Dendritic cell treated with granulocyte-macrophage colony-stimulating factor and Interleukin-4, amounts not matched to agents 40 ng/mL and 50 ng/mL, for 4 days (primary cell): Measurements from ENCODE around the gene FAM120A.

ENCODE experiments used
- H3K27ac Mint-ChIP-seq: one replicate; pipeline ENCODE4 v1.8.0; 2022; ENCODE audit warnings: mild to moderate bottlenecking, mixed read lengths
- H3K27me3 Mint-ChIP-seq: one replicate; pipeline ENCODE4 v1.8.0; 2022; ENCODE audit warnings: mild to moderate bottlenecking, mixed read lengths
- H3K36me3 Mint-ChIP-seq: one replicate; pipeline ENCODE4 v1.8.0; 2022; ENCODE audit warnings: low read depth, mixed read lengths
- H3K4me1 Mint-ChIP-seq: one replicate; pipeline ENCODE4 v1.8.0; 2022; ENCODE audit warnings: low read depth, mixed read lengths
- H3K4me3 Mint-ChIP-seq: one replicate; pipeline ENCODE4 v1.8.0; 2022; ENCODE audit warnings: mild to moderate bottlenecking, moderate library complexity, mixed read lengths
- H3K9me3 Mint-ChIP-seq: one replicate; pipeline ENCODE4 v1.8.0; 2022; ENCODE audit warnings: mixed read lengths
- intact Hi-C: fragments of 100-400 bp; cut with micrococcal nuclease; formaldehyde crosslinking; loops from one replicate; pipeline ENCODE4 v1.15.0; 2022

FAM120A gene

DNA sequence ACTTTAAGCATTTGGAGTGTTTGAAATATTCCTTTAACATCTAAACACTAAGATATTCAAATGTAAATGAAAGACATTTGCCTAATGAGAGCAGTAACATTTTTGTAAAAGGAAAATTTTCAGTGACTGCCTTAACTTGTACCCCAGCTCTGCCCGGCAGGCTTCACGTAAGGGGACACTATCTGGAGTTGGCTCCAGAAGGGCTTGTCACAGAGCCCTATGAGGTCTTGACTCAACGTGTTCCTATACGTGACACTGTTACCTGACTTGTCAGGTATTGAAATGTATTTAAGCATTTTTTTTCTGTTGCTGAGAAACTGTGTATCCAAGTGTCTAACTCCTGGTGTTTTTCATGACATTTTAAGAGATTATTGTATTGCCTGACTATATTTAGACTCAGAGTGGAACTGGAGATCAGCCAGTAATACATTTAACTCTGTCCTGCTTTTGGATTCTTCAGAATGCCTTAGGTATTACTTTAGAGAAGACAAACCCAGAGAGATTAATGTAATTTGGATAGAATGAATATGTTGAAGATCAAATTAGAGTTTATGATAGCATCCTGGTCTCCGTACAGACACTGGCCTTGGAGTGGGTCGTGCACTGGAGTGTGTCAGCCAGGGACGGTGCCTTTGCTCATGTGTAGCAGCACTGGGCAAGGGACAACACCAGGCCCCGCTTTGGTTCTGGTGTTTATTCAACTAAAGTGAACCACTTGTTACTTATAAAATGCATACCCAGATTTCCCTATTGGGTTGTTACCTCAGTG lies 90.3 kb downstream of the FAM120A start:
- peaks cover 92% of the 10 kb centered on the region for H3K36me3 Mint-ChIP-seq
- H3K9me3 Mint-ChIP-seq = no peaks in the 10 kb centered on the region
- no peak overlapping the region for H3K4me3 Mint-ChIP-seq
- H3K27me3 Mint-ChIP-seq = no peaks in the 10 kb centered on the region
- intact Hi-C loops = no loop called here
- no peak overlapping the region for H3K27ac Mint-ChIP-seq
- H3K4me1 Mint-ChIP-seq = no peaks in the 10 kb centered on the region

DNA sequence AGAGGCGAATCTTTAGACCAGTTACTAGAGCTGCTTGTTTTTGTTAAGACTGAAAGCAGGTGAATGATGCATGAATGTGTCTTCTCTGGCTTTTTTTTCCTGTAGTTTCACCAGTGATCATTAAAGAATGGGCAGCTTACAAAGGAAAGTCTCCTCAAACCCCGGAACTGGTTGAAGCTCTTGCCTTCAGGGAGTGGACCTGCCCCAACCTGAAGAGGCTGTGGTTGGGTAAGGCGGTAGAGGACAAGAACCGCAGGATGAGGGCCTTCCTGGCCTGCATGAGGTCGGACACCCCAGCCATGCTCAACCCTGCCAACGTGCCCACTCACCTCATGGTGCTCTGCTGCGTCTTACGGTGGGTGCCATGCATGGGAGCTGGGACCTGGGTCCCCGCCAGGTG lies 91.6 kb downstream of the FAM120A start:
- Mint-ChIP-seq H3K27ac (no peak overlapping the region), H3K4me1 (no peaks in the 10 kb centered on the region), H3K4me3 (no peak overlapping the region), H3K27me3 (no peaks in the 10 kb centered on the region), H3K36me3 (peaks cover 98% of the 10 kb centered on the region), H3K9me3 (no peaks in the 10 kb centered on the region)
- intact Hi-C loops = no loop called here

DNA sequence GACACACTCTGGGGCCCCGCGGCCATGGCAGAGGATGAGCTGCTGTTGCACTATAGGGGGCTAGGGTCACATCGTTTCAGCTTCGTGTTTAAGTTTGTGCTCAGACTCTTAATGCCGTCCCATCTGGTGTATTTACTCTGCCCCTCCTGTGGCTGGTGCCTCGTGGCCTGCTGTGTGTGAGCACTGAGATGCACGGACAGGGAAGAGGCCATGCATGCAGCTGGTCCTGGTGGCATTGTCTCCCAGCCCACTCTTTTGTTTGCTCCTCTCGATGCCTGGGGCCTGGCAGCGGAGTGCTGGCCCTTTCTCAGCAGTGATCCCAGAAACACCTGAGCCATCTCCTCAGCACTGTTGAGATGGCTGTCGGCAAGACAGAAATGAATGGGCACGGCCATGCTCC lies 94.9 kb downstream of the FAM120A start:
- Mint-ChIP-seq H3K9me3 (no peaks in the 10 kb centered on the region), H3K4me1 (no peaks in the 10 kb centered on the region), H3K27me3 (no peaks in the 10 kb centered on the region), H3K4me3 (no peak overlapping the region), H3K36me3 (peaks cover 98% of the 10 kb centered on the region), H3K27ac (no peak overlapping the region)
- intact Hi-C loops = no loop called here

DNA sequence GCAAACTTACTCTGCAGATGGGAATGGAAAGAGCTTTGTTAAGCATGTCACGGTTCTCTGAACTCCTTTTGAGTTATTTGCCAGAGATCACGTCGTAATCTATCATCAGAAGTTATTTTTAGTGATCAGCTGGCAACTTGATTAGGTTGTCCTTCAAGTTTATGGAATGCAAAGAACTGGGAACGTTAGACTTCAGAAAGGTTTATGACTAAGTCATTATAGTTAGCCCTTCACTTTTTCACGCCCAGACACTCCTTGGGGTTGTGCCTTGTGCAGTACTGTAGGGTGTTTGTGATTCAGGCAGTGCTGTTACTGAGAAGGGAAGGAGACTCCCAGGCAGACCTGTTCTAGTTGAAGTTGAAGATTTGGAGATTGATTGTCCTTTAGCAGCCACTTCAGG lies 98.1 kb downstream of the FAM120A start:
- Mint-ChIP-seq H3K4me3 (no peak overlapping the region), H3K27ac (no peak overlapping the region), H3K27me3 (no peaks in the 10 kb centered on the region), H3K36me3 (peaks cover 95% of the 10 kb centered on the region), H3K4me1 (no peaks in the 10 kb centered on the region), H3K9me3 (no peaks in the 10 kb centered on the region)
- intact Hi-C loops = no loop called here

DNA sequence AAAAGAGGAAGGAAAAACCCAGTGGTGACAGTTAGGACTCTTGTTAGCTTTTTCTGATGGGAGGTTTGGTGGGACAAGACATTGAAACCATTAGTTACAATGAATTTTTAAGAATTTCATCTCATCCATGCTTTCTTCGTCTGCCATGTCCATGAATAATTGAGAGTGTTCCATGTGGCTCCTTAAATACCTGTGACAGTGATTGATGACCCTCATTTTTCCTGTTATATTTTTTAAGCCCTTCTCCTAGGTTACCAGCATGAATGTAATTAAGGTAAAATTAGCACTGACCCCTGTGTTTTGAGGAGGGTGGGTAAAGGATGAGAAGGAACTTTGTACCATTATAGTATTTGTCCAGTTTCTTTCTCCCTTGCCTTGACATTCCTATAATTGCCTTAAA lies 101.4 kb downstream of the FAM120A start:
- peaks cover 91% of the 10 kb centered on the region for H3K36me3 Mint-ChIP-seq
- intact Hi-C loops = no loop called here

DNA sequence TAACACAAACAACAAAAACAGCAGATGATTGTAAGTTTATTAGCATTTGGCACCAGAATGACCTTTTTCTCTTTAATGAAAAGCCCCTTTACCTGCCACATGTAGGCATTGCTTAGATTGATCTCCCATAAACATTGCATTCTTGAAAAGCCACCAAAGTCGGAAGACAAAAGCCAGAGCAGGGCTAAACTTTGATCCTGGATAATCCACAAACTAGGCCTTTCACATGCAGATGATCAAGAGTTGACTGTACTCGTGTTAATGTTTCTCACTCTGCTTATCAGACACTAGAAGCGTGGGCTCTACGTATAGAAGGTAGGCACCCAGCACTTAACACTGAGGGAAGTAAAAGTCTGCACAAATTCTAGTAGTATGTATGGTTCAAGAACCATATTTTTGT lies 103.9 kb downstream of the FAM120A start:
- no peaks in the 10 kb centered on the region for H3K4me1 Mint-ChIP-seq
- H3K36me3 Mint-ChIP-seq = peaks cover 86% of the 10 kb centered on the region
- intact Hi-C loops = no loop called here
- no peaks in the 10 kb centered on the region for H3K9me3 Mint-ChIP-seq
- H3K27ac Mint-ChIP-seq = no peak overlapping the region
- no peaks in the 10 kb centered on the region for H3K27me3 Mint-ChIP-seq
- no peak overlapping the region for H3K4me3 Mint-ChIP-seq

More for the DNA sequence above, 101.4 kb downstream of the FAM120A start:
- no peak overlapping the region for H3K27ac Mint-ChIP-seq
- H3K4me1 Mint-ChIP-seq = no peaks in the 10 kb centered on the region
- H3K4me3 Mint-ChIP-seq = no peak overlapping the region
- no peaks in the 10 kb centered on the region for H3K27me3 Mint-ChIP-seq
- no peaks in the 10 kb centered on the region for H3K9me3 Mint-ChIP-seq

DNA sequence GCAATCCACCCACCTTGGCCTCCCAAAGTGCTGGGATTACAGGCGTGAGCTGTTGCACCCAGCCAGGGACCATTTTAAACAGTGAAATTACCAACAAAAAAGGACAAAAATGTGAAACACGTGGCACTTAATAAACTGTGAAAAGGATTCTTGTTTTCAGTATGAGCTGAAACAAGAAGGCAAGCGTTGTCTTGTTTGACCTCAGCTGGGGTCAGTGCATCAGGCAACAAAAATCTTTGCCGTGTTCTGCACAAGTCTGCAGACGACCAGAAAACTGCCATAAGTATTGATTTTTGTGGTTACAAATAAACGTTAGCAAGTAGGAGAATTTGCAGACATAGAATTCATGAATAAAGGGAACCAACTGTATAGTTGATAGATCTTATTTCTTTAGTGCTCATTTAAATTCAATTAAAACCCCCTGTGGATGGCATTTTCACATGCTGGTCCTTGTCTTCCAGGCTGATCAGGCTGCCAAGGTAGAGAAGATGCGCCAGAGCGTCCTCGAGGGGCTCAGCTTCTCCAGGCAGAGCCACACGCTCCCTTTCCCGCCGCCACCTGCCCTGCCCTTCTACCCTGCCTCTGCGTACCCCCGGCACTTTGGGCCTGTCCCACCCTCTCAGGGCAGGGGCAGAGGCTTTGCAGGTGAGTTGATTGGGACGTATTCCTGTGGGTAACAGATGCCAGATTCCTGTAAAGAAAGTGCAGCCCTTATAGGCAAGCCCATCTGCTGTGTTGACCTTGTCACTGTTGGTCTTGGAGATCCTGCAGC lies 106.1 kb downstream of the FAM120A start:
- no peaks in the 10 kb centered on the region for H3K27me3 Mint-ChIP-seq
- peaks cover 83% of the 10 kb centered on the region for H3K36me3 Mint-ChIP-seq
- H3K27ac Mint-ChIP-seq = no peak overlapping the region
- no peak overlapping the region for H3K4me3 Mint-ChIP-seq
- no peaks in the 10 kb centered on the region for H3K4me1 Mint-ChIP-seq
- intact Hi-C loops = no loop called here
- H3K9me3 Mint-ChIP-seq = no peaks in the 10 kb centered on the region

DNA sequence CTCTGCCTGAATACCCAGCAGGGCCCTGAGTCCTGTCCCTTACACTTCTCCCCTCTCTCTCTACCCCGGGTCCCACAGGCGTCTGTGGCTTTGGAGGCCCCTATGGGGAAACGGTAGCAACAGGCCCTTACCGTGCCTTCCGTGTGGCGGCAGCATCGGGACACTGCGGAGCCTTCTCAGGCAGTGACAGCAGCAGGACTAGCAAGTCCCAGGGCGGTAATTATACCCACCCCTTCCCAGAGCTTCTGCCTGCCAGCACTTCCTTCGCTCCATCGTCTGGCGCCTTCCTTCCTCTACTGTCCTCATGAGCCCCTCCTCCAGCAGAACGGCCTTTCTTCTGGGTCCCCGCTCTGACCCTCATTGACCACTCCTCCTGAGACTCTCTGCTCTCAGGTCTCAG lies 107.0 kb downstream of the FAM120A start:
- Mint-ChIP-seq H3K9me3 (no peaks in the 10 kb centered on the region), H3K27me3 (no peaks in the 10 kb centered on the region), H3K4me3 (no peak overlapping the region), H3K4me1 (no peaks in the 10 kb centered on the region), H3K36me3 (peaks cover 84% of the 10 kb centered on the region), H3K27ac (no peak overlapping the region)
- intact Hi-C loops = no loop called here

DNA sequence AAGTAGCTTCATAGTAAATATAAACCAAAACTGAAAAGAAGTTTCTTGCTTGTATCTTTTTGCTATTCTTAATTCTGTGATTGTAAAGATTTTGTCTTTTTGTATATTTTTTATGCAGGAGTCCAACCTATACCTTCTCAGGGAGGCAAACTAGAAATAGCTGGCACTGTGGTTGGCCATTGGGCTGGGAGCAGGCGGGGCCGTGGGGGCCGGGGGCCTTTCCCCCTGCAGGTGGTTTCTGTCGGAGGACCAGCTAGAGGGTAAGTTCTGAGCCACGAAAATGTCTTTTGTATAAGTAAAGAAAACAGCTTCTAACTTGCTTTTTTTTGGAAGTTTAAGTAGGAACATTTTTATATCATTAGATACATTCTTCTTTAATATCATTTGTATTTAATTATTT lies 109.5 kb downstream of the FAM120A start:
- Mint-ChIP-seq H3K4me3 (no peak overlapping the region), H3K36me3 (peaks cover 88% of the 10 kb centered on the region), H3K27ac (no peak overlapping the region), H3K9me3 (no peaks in the 10 kb centered on the region), H3K27me3 (no peaks in the 10 kb centered on the region), H3K4me1 (peaks cover 6% of the 10 kb centered on the region)
- intact Hi-C loops = no loop called here

DNA sequence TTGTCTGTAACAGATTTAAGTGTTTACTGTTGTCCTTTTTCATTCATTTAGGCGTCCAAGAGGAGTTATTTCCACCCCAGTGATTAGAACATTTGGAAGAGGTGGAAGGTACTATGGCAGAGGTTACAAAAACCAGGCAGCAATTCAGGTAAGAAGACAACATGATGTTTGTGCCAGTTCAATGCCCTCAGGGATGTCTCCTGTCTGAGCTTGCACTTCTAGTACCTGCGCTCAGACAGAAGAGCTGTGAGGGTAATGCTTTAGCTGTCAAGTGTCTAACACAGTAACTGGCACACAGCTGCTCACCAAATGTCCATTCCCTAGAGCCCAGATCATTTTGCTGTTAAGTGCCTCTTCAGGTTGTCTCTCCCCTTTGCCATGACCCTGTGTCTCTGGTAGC lies 110.7 kb downstream of the FAM120A start:
- Mint-ChIP-seq H3K27ac (no peak overlapping the region), H3K9me3 (no peaks in the 10 kb centered on the region), H3K36me3 (peaks cover 77% of the 10 kb centered on the region), H3K27me3 (no peaks in the 10 kb centered on the region), H3K4me1 (peaks cover 14% of the 10 kb centered on the region), H3K4me3 (no peak overlapping the region)
- intact Hi-C loops = no loop called here

DNA sequence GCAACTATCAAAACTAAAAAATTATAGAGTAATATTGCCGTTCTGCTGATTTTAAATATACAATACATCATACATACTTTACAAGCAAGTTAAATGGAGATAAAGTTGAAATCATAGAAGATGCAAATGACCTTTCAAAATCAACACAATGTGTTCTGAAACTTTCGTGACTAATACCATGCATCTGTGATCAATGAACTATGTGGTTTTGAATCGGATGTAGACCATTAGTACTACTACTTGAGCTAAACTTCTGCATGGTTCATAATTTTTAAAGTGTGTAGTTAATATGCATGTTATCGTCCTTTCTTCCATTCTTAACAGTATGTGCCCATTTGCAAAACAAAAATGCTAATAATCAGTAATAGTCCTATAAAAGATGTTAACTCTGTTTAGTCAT lies 113.6 kb downstream of the FAM120A start:
- intact Hi-C loops = loop anchor here (5.0 kb wide), 2 partner anchors 63 to 458 kb away; no protein-coding TSS in a partner anchor
- Mint-ChIP-seq H3K27me3 (no peaks in the 10 kb centered on the region), H3K27ac (no peak overlapping the region), H3K4me1 (peaks cover 41% of the 10 kb centered on the region), H3K36me3 (peaks cover 49% of the 10 kb centered on the region), H3K4me3 (no peak overlapping the region), H3K9me3 (peaks cover under 1% of the 10 kb centered on the region)

DNA sequence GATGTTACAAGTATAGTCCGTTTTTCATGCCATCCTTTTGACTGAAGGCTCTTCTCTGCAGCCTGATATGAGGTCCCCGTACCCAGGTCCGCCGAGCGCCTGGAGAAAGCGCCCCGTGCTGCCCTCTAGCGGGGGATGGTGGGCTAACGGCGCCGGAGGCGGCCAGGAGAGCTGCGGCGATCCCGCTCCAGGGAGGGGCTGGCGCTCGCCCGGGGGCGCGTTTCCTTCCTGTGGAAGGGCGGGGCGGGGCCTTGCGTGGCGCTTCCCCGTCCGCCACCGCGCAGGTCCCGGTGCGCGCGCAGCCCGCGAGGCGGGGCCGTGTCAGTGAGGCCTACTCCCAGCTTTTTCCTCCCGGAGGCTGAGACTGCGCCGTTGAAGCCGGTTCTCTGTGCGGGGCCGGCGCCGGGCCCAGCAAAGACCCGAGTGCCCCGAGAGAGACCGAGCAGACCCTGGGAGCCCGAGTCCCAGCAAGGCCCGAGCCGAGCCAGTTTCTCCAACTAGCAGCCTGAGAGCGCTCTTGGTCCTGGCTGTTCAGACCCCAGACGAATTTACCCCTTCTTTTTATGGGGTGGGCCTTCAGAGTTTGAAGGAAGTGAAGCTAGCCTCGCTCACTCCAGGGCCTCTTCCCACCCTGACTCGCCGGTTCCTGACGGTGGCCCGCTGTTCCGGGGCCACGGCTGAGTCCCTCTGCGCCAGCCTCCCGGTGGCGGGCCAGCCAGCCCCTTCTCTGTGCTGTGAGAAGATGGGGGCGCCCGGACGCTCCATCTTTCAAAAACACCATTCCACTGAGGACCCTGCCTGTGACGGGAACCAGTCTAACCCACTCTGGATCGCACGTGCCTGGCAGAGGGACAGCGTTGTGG lies 115.2 kb downstream of the FAM120A start:
- Mint-ChIP-seq H3K9me3 (peaks cover 16% of the 10 kb centered on the region), H3K27me3 (no peaks in the 10 kb centered on the region), H3K36me3 (peaks cover 52% of the 10 kb centered on the region), H3K27ac (peak overlapping the region; percentile 91), H3K4me1 (peaks cover 41% of the 10 kb centered on the region), H3K4me3 (peak overlapping the region; percentile 76)
- intact Hi-C loops = loop anchor here (1.0 to 5.0 kb wide), 4 partner anchors 9 to 459 kb away; partner anchors contain the start of gene FAM120AOS

DNA sequence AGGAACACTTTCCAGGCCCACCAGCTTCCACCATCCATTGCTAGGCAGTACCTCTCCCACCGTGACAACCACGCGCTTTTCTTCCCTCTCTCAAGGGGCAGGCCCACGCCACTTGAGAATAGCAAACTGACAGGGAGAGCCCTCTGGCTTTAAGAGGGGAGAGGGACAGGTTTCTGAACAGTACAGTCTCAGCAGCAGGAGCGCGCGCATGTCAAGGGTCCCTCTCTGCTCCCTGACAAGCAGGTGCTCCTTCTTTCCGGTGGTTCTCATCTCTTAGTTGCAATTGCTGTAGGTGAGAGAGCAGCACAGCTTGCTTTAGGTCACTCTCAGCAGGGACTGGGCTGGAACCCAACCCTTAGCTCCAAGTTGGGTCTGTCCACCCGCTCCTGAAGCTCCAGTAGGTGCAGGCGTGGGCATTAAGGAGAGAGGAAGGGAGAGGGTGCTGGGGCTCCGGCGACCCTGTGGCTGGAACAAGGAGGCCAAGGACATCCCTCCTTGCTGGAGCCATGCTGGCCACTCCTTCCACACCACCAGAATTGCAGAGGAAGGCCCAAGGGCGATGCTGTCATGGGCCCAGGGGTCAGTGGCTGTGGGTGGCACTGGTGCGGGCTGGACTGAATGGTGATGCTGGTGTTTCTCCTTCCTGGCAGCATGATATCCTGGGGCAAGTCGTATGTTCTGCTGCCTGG lies 115.9 kb downstream of the FAM120A start:
- peak overlapping the region; percentile 76 for H3K4me3 Mint-ChIP-seq
- intact Hi-C loops = loop anchor here (1.0 to 5.0 kb wide), 4 partner anchors 8 to 460 kb away; partner anchors contain the start of gene FAM120AOS
- H3K4me1 Mint-ChIP-seq = peaks cover 44% of the 10 kb centered on the region
- H3K9me3 Mint-ChIP-seq = peaks cover 16% of the 10 kb centered on the region
- H3K27me3 Mint-ChIP-seq = no peaks in the 10 kb centered on the region
- H3K27ac Mint-ChIP-seq = peak overlapping the region; percentile 91
- peaks cover 45% of the 10 kb centered on the region for H3K36me3 Mint-ChIP-seq
